Inflammatory macrophage treated with lipopolysaccharide for 1 hour (primary cell): Measurements from ENCODE around the gene WFIKKN2.
A peak's percentile ranks its signal among the peaks of the same experiment; 100 is the strongest.
"Not testable (repeated sequence)": the region's sequence is repeated elsewhere in the genome, so short reads cannot be mapped to it uniquely, and the experiment has no call there.

Source experiments
- DNase-seq, 2 donors: peaks; one replicate each; pipeline ENCODE4 v3.0.0-alpha.2; 2020 to 2022

WFIKKN2 gene, protein sequence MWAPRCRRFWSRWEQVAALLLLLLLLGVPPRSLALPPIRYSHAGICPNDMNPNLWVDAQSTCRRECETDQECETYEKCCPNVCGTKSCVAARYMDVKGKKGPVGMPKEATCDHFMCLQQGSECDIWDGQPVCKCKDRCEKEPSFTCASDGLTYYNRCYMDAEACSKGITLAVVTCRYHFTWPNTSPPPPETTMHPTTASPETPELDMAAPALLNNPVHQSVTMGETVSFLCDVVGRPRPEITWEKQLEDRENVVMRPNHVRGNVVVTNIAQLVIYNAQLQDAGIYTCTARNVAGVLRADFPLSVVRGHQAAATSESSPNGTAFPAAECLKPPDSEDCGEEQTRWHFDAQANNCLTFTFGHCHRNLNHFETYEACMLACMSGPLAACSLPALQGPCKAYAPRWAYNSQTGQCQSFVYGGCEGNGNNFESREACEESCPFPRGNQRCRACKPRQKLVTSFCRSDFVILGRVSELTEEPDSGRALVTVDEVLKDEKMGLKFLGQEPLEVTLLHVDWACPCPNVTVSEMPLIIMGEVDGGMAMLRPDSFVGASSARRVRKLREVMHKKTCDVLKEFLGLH

DNA sequence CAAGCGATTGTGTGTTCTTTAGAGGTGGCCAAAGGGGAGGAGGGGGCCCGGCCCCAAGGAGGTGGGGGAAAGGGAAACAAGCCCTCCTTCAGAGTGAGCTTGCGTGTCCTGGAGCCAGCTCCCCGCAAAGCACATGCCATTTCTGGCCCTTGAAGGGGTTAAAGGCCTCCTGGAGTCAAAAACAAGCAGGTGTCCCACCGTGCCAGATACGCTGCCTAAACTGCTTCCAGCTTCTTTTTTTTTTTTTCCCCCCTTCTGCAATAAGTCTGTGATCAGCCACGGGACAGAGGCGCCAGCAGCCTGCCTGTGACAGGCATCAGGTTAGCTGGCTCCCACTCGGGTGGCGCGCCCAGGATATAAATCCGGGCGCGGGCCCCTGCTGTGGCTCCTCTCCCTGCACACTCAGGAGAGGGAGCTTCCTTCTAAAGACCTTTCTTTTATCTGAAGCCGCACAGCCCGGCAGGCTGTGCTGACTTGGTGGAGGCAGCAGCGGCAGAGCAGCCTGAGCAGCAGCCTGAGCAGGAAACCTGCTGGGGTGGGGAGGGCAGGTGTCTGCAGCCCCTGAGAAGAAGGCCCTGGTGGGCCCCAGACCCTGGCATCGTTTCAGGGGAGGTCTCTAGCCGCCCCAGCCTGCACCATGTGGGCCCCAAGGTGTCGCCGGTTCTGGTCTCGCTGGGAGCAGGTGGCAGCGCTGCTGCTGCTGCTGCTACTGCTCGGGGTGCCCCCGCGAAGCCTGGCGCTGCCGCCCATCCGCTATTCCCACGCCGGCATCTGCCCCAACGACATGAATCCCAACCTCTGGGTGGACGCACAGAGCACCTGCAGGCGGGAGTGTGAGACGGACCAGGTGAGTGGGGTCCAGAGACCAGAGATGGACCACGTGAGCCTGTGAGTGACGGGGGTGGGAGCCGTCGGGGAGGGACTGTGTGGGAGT lies at the start of gene WFIKKN2:
Gene WFIKKN2, plus strand, starts transcription at position 286 of the 934 bp plus-strand sequence. Its CDS starts 352 bp downstream, at position 638.
- no peak for DNase-seq

DNA sequence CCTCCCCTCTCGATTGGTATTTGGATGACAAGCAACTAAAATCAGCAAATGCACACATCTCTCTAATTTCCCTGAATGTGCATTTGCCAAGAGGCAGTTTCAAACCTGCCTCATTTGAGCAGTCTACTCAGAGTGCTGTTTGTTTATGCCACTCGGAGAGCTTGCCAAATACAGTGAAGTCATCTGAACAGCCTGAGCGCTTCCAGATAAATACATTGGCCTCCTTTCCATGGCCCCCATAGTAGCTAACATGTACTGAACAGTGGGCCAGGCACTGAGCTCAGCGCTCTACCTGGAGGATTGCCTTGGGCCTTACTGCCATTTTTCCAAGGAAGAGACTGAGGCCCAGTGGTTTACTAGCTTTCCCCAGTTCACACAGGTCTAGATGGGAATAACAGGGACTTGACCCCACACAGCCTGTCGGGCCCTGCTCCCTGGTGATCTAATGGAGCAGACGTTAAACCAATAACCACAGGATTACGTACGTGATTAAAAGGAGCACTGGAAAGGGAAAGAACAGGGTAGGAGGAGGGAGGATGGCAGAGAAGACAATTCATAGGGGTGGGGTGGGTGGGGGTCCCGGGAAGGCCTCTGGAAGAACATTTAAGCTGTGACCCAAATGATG lies 49.3 kb upstream of the WFIKKN2 start:
- no peak for DNase-seq

DNA sequence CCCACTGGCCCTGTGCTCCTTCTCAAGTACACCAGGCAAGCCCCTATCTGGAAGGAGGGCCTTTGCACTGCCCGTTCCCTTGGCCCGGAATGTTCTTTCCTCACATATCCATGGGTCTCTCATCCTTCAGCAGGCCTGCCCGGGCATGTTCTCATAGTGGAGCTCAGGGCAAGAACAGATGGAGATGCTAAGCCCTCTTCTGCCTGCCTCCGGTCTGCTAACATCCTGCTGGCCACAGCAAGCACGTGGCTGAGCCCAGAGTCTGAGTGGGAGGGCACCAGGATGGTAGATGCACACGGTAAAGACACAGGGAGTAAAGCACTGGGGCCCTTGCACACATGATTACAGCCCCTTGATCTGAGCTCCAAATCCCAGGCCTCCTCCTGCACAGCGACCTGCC lies 48.3 kb upstream of the WFIKKN2 start:
- no peak for DNase-seq

DNA sequence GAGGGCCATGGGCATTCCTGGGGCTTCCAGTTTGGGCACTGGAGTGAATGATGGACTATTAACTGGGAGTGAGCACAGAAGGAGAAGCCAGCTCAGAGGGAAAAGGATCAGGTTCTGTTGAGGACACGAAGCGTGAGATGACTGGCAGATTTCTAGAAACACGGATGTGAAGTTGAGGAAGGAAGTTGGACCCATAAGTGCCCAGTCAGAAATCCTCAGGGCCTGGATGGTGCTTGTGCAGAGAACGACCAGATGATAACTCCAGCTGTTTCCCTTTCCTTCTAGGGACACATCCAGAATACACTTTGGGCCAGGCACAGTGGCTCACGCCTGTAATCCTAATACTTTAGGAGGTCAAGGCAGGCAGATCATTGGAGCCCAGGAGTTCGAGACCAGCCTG lies 44.8 kb upstream of the WFIKKN2 start:
- DNase-seq: peak in 1 of 2 donors; percentile 18

DNA sequence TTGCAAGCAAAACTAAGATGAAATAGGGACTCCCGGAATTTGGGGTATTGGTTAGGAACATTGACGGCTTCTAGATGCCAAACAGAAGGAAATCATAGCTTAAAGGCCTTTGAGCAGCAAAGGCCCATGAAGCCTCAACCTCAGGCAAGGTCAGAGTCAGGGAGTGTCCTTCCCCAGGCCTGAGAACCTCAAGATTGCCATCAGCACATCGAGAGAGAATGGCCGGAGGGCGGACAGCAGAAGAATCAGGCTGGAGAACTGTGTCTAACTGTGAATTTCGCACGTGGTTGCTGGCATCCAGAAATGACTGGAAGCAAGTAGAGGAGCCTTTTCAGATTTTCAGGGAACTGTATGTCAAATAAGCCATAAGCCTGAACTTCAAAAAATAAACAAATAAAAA lies 43.3 kb upstream of the WFIKKN2 start:
- no peak for DNase-seq

DNA sequence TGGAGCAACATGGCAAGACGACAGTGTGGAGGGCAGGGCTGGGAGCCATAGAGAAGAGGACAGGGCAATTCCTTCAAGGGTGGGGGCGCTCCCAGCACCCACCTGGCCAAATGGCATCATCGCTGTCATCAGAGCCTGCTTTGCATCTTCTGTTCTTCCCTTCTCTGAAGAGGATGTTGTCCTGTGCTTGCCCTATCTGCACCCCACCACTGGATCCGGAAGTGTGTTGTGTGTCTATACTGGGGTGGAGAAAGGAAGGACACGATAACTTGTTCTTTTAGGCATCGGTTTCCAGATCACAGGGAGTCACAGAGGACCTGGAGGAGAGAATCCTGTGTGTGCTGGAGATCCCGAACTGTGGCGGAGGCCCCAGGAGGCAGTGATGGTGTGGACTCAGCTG lies 42.4 kb upstream of the WFIKKN2 start:
- DNase-seq: no peak

DNA sequence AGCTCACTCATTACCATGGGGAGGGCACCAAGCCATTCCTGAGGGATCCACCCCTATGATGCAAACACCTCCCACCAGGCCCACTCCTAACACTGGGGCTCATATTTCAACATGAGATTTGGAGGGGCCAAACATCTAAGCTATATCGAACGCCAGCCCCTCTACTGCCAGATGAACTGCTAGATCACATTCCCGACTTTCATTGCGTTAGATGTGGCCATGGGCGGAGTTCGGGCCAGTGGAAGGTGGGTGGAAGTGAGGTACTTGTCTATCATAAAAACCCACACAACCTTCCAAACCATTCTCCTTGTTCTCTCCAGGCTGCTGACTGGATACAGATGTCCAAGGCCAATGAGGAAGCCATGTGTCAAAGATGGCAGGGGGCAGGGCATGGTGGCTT lies 41.0 kb upstream of the WFIKKN2 start:
- DNase-seq: no peak

DNA sequence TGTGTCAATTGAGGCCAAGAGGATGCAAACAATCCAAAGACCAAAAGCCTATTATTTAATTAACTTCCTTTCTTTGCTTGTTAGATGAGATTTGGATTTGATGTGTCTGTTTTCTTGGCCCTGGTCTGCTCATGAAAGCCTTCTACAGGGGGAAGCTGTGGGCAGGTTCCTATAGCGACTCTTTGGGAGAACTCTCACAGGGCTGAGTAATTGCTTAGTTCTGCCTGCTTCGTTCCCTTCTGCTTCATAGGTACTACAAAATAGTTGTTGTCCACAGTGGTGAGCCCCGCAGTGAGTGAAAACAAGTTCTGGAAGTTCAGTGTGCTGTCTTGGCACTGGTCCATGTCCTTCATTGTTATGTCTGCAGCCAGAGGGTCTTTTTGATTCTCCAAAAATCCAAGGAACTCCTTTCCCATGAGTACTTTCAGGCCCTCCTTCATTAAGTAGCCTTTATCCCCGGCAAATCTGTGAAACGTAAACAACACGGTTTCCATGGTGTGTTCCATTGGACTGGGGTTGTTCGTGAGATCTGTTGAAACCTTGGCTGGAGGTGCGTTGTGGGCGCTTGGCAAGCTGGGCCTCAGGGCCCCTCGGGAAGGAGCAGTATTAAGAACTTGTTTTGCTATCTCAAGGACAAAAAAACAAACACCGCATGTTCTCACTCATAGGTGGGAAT lies 38.1 kb upstream of the WFIKKN2 start:
- peak; percentile 30 to 34 for DNase-seq

DNA sequence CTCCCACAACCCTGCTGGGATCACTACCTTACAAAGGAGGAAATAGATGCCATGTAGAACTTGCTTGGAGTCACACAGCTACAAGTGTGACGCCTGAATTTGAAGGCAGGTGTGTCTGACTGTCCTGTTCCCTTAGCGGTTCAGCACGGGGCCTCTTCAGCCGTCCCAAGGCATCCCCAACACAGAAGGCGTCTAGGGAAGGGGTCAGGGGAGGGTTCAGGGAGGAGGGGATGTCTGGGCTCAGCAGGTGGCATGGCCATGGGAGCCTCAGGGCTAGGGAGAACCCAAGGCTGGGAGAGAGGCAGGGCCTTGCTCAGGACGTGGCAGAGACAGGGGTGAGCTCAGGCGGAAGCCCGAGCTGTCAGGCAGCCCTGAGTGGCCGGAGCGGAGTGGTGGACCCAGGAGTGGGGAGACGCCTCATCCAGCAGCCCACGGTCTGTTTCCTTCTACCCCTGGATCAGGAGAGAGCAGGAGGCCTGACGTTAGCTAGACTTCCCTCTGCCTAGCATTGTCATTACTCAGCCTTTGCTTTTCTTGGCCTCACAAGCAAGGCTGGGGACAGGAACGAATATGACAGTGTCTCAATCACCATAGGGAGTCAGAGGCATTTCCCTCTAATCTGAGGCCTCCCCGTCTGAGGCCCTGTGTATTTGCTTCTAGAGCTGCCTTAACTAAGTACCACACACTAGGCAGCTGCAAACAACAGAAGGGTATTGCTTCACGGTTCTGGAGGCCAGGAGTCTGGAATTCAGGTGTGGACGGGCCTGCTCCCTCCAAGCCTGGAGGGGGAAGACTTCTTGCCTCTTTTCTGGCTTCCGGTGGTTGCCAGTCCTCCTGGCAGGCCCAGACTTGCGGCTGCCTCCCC lies 36.7 kb upstream of the WFIKKN2 start:
- peak; percentile 25 to 41 for DNase-seq

DNA sequence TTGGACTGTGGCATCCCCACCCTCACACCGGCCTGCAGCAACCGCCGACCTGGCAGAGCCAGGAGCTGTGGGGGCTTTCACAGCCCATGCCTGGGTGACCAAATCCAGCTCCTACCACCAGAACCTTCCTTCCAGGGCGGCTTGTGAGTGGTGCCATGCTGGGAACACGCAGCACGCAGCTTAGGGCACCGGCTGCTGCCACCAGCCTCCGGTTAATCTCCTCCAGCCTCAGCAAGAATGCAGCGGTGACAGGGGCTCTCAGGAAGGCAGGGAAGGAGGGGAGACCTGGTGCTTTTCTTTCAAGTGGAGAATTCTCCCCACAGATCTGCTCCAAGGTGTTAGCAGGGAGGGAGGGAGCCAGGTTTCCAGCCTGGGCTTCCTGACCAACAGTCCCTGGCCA lies 35.8 kb upstream of the WFIKKN2 start:
- DNase-seq: no peak

DNA sequence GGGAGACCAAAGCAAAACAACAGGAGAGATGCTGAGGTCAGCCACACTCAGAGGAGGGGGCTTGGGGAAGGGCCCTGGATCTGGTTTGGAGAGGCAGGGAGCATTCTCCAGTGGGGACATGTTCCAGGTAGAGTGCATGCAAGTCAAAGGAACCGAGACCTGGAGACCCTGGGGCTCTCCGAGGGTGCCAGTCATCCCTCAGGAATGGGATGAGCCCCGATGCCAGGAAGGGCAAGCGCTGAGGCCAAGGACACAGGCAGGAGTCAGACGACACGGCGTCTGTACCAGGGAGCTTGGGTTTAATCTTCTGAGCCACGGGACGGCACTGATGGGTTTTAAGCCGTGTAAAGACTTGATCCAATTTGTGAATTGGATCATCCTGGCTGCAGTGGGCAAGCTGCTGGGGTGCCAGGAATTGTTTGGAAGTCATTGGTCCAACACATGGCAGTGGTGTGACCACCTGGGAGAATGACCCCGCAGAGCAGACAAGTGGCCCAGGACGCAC lies 35.1 kb upstream of the WFIKKN2 start:
- DNase-seq: no peak

DNA sequence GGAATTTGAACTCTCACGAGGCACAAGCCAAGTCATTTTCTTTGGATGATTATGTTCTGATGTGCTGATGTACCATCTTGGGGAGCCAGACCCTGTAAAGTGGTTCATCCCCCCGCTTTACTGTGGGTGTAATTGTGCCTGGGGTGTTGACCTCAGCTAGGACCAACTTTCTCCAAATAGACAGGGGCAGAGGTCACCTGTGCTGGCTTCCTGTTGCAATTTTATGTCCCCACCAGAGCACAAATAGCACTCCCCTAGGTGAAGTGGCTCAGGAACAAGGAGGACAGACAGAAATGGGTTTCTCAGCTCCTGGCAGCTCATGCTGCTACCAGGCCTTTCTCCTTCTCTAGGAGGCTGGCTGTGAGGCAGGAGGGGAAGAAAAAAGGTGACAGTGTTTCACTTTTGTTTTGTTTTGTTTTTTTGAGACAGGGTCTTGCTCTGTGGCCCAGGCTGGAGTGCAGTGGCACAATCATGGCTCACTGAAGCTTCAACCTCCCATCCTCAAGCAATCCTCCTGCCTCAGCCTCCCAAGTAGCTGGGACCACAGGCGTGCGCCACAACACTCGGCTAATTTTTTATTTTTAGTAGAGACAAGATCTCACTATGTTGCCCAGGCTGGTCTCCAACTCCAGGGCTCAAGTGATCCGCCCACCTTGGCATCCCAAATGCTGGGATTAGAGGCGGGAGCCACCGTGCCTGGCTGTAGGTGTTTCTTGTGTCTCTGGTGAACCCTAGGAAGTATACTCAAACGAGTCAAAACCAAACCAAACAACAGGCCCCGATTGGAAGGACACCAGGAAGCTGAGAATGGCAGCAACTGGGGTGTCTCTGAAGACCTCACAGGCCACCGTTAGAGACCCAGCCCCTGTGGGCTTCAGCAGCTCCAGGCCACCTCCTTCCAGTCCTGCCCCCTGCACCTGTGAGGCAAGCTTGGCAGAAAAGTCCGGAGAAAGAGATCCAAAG lies 32.5 kb upstream of the WFIKKN2 start:
- DNase-seq: no peak

DNA sequence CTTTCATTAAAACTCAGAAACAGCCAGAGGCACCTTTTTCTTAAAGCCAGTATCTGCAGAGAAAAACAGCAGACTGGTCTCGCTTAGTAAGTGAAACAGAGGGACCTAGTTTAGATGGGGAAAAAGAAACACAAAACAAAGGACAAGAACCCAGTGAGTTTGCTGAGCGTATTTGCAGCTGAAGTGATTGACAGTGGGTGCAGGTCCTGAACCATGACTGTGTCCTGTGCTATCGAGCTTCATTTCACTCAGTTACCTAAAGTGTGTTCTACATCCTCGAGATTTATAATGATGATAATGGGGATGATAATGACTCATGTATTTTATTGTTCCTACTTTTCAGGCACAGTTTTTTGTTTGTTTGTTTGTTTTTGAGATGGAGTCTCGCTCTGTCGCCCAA lies 31.7 kb upstream of the WFIKKN2 start:
- DNase-seq: no peak

DNA sequence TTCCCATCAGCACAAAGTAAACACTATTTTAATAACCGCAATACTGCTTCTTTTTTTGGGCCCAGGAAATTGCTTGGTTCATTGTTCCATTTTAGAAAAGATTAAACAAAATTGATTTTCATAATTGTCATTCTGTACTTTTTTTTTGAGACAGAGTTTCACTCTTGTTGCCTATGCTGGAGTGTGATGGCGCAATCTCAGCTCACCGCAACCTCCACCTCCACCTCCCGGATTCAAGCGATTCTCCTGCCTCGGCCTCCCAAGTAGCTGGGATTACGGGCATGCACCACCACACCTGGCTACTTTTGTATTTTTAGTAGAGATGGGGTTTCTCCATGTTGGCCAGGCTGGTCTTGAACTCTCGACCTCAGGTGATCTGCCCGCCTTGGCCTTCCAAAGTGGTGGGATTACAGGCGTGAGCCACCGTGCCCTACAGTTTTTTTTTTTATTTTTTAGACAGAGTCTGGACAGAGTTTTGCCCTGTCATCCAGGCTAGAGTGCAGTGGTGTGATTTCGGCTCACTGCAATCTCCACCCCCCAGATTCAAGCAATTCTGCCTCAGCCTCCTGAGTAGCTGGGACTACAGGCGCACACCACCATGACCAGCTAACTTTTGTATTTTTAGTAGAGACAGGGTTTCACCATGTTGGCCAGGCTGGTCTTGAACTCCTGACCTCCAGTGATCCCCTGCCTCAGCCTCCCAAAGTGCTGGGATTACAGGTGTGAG lies 30.5 kb upstream of the WFIKKN2 start:
- DNase-seq: not testable (repeated sequence)

DNA sequence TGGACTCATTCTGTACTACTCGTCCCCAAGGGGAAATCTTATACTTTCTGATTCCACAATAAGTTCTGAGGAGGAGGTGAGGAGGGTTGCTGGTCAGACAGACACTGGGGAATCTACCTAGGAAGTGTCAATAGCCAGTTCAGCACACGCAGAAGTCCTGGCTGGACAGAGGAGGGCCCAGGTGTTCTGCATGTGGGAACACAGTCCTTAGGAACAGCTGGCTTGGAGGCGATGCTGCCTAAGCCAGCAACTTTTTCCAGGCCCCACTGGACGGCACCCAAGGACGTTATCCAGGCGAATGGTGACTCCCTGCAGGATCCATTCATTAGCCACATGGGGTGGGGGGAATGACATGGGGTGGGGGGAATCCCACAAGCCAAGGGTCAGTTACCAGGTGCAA lies 29.9 kb upstream of the WFIKKN2 start:
- no peak for DNase-seq

DNA sequence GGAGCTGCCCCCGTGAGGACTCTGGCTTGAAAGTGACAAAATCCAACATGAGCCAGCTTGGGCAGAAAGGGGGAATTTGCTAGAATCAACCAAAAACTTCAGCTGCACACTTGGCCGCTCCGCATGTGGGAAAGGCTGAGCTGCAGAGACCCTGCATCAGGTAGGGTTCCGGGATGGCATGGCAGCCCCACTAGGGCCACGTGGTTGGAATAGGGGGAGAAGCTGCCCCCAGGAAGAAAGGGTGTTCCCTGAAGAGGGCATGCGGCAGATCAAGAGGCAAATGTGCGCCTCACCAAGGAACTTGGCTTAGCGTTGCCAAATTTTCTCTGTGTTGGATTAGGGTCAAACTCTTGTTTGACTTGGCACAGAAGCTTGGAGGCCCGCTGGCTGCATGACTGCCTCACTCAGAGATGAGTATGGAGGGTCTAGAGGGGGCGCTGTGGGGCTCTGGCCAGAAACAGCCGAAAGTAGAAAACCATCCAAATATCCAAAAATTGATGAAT lies 29.2 kb upstream of the WFIKKN2 start:
- no peak for DNase-seq

DNA sequence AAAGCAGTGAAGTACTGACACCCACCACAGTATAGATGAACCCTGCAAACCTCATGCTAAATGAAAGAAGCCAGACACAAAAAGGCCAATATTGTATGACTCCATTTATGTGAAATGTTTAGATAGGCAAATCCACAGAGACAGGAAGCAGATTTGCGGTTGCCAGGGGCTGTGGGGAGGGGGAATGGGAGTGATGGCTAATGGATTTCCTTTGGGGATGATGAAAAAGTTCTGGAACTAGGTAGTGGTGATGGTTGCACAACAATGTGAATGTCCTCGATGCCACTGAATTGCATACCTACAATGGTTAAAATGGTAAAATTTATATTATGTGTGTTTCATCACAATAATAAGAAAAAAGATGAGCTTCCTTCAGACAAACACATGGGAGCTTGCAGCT lies 28.4 kb upstream of the WFIKKN2 start:
- DNase-seq: no peak

DNA sequence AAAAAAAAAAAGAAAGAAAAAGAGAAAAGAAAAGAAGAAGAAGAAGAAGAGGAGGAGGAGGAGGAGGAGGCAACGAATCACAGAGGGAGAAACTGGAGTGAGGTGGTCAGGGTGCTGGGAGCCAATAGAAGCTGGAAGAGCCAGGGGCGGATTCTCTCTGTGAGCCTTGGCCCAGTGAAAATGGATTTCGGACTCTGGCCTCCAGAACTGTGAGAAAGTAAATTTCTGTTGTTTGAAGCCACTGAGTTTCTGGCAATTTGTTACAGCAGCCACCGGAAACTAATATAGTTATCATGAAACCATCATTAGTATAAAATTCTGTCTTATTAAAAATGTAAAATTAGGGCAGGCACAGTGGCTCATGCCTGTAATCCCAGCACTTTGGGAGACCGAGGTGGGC lies 27.7 kb upstream of the WFIKKN2 start:
- DNase-seq: no peak

DNA sequence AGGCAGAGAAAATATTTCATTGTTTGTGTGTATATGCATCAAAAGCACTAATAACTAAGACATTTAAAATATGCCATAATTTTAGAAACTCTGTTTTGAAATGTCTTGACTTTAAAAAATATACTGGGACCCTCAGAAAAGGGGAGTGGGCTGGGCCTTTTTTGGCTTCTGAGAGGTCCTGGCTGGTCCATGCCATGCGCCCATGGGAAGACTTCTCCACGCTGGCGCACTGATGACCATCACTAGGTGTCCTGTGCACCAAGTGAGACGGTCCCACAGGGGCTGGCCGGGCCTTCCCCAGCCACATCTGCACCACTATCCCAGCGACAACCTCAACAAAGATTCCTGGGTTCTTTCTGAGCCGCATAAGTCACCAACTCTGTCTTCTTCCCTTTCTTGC lies 27.0 kb upstream of the WFIKKN2 start:
- no peak for DNase-seq
